Tibial artery (tissue), 4 donors: Measurements from ENCODE around the gene UBE2V1.
"Not testable (repeated sequence)": the region's sequence is repeated elsewhere in the genome, so short reads cannot be mapped to it uniquely, and the experiment has no call there.

ENCODE experiments used
- DNase-seq, 2 donors: peaks; one replicate each; pipeline ENCODE4 v3.0.0-alpha.2; 2019
- H3K27ac ChIP-seq, 2 donors: fragments of 200-600 bp; sonication (generic) in 1 of 2; 1 replicate in 1 of 2; 2 replicates in 1 of 2; pipeline ENCODE4 v1.5.1; 2018 to 2019; ENCODE audit warnings: mild to moderate bottlenecking in 1 of 2
- H3K27me3 ChIP-seq, 2 donors: fragments of 200-600 bp; sonication (generic) in 1 of 2; one replicate each; pipeline versions ENCODE4 v1.5.1 to v1.6.0; 2016 to 2019
- H3K36me3 ChIP-seq, 3 donors: fragments of 200-600 bp; sonication (generic) in 2 of 3; one replicate each; pipeline ENCODE4 v1.5.1; 2016 to 2019; ENCODE audit warnings: mild to moderate bottlenecking in 2 of 3
- H3K4me1 ChIP-seq, 4 donors: fragments of 200-600 bp; sonication (generic) in 2 of 4; 1 replicate in 3 of 4; 2 replicates in 1 of 4; pipeline ENCODE4 v1.5.1; 2016 to 2019
- H3K4me3 ChIP-seq, 2 donors: fragments of 200-600 bp; sonication (generic) in 1 of 2; 1 replicate in 1 of 2; 2 replicates in 1 of 2; pipeline ENCODE4 v1.5.1; 2018 to 2019; ENCODE audit warnings: mild to moderate bottlenecking in 2 of 2
- H3K9me3 ChIP-seq, 3 donors: fragments of 200-600 bp; sonication (generic) in 1 of 3; one replicate each; pipeline ENCODE4 v1.5.1; 2016 to 2019
- CTCF ChIP-seq, 2 experiments: fragments of 200-600 bp in 1 of 2; fragments of 450-650 bp in 1 of 2; IDR thresholded peaks; one replicate each; pipeline ENCODE4 v1.5.1; 2017 to 2019; ENCODE audit warnings: antibody characterized with exemption in 2 of 2, mild to moderate bottlenecking in 1 of 2, moderate library complexity in 1 of 2
- intact Hi-C: fragments of 100-400 bp; cut with DNase I; formaldehyde crosslinking; loops from one replicate; pipeline ENCODE4 v1.15.0; 2023; ENCODE audit warnings: low total_unique reads

The UBE2V1 gene

DNA sequence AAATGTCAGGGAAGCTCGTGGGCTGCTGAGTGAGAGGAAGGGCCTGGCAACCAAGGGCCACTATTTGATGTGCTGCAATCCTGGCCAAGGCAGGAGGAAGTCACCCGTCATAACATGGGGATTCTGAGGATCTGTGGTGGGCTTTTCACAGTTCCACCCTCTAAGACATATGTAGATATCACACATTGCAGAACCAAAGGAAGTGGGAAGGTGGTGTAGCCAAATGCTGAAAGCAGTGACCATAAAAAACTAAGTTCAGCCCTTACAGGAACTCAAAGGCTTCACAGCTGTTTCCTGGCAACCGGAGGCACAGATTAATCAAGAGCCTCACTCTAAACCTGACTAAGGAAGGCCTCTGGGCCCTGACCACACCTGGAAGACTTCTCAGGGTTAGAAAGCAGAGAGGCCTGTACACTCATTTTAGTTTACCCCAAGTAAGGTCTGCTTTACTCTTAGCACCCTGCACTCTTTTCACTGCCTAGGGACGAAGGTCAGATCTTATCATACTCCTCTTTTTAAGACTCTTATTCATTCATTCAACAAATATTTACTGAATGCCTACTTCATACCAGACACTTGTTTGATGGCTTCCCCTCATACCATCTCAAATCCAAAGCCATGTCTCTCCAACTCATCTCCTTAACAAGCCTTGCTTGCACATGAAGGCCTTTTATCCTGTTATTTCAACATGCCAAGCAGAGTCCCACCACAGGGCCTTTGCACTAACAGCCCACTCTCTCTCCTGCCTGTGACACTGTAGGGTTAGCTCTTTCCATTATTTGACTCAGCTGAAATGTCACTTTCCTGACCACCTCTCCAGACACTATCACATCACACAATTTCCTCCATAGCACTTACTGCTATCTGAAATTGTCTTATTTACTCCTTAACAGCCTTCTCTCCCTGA is 2.6 kb downstream of the UBE2V1 start:
- H3K4me1 ChIP-seq, result peaks cover 0 to 88% (median 47%) of the 10 kb centered on the region in 4 donors
- DNase-seq, result no peak
- TF ChIP-seq CTCF (IDR thresholded peaks at IDR 0.05), result no peak
- no peaks in the 10 kb centered on the region for H3K36me3 ChIP-seq
- no peaks in the 10 kb centered on the region for H3K27me3 ChIP-seq
- intact Hi-C loops, result no loop called here
- H3K9me3 ChIP-seq, result no peaks in the 10 kb centered on the region
- peak overlapping the region; percentile 97 to 98 for H3K27ac ChIP-seq
- H3K4me3 ChIP-seq, result no peak overlapping the region

- H3K4me1 ChIP-seq, result peaks cover 0 to 83% (median 37%) of the 10 kb centered on the region in 4 donors
- no peak for DNase-seq
- no peak for TF ChIP-seq CTCF (IDR thresholded peaks at IDR 0.05)
- H3K4me3 ChIP-seq, result no peak overlapping the region
- H3K27ac ChIP-seq, result peak overlapping the region in 1 of 2 donors; percentile 28
- no peaks in the 10 kb centered on the region for H3K27me3 ChIP-seq
- no peaks in the 10 kb centered on the region for H3K9me3 ChIP-seq
- intact Hi-C loops, result no loop called here
- no peaks in the 10 kb centered on the region for H3K36me3 ChIP-seq
Observed at GRCh38 chr20:50108556-50109235, 4.3 kb downstream of the UBE2V1 start.

DNA sequence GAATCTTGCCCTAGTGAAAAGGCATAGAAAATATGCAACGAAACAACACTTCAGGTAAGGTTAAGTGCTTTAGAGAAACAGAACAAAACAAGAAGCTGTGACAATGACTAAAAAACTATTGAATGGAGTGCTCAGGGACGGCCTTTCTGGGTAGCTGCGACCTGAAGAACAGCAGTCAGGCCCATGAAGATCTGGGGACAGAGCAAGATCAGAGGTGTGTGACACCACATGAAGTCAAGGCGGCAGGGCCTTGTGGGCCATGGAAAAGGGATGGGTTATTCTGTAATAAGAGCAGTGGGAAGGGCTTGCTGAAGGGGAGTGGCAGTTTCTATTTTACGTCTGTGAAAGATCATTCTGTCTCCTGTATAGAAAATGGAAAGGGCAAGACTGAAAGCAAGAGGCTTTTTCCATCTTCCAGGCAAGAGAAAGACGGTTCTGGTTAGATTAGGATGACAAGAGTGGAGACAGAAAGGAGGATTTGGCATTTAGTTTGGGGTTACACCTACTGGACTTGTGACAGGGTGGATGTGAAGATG is 5.1 kb downstream of the UBE2V1 start:
- no peak for DNase-seq
- no peaks in the 10 kb centered on the region for H3K9me3 ChIP-seq
- no peaks in the 10 kb centered on the region for H3K36me3 ChIP-seq
- peaks cover 0 to 86% (median 37%) of the 10 kb centered on the region in 4 donors for H3K4me1 ChIP-seq
- no peak for TF ChIP-seq CTCF (IDR thresholded peaks at IDR 0.05)
- no peak overlapping the region for H3K4me3 ChIP-seq
- intact Hi-C loops, result no loop called here
- H3K27me3 ChIP-seq, result no peaks in the 10 kb centered on the region
- peak overlapping the region in 1 of 2 donors; percentile 28 for H3K27ac ChIP-seq

- TF ChIP-seq CTCF (IDR thresholded peaks at IDR 0.05), result no peak
- H3K27ac ChIP-seq, result peak overlapping the region in 1 of 2 donors; percentile 28
- H3K36me3 ChIP-seq, result no peaks in the 10 kb centered on the region
- no peaks in the 10 kb centered on the region for H3K9me3 ChIP-seq
- H3K27me3 ChIP-seq, result no peaks in the 10 kb centered on the region
- intact Hi-C loops, result no loop called here
- H3K4me3 ChIP-seq, result no peak overlapping the region
- DNase-seq, result no peak
- peaks cover 0 to 92% (median 37%) of the 10 kb centered on the region in 4 donors for H3K4me1 ChIP-seq
Observed at GRCh38 chr20:50107086-50107660, 5.8 kb downstream of the UBE2V1 start.

GRCh38 chr20:50106669-50107068 is 6.3 kb downstream of the UBE2V1 start:
- H3K4me3 ChIP-seq, DNase-seq, intact Hi-C loops, H3K36me3 ChIP-seq, H3K27me3 ChIP-seq, H3K9me3 ChIP-seq: not testable (repeated sequence)
- H3K27ac ChIP-seq, result peak overlapping the region in 1 of 2 donors; percentile 28
- peaks cover 0 to 92% (median 35%) of the 10 kb centered on the region in 4 donors for H3K4me1 ChIP-seq

DNA sequence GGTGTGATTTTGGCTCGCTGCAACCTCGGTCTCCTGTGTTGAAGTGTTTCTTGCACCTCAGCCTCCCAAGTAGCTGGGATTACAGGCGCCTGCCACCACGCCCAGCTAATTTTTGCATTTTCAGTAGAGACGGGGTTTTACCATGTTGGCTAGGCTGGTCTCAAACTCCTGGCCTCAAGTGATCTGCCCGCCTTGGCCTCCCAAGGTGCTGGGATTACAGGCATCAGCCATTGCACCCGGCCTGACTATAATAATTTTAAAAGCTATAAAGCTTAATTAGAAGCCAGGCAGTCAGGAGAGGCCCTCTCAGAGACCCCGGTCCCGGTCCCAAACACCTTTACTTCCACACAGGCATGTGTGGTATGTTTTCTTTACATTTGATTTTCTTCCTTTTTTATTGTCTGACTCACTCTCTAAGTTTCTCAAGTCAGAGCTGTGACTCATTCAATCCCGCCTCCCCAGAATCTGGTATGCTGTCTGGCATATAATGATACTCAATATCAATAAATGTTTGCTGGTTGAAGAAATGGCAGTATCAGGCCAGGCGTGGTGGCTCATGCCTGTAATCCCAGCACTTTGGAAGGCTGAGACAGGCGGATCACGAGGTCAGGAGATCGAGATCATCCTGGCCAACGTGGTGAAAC is 9.4 kb downstream of the UBE2V1 start:
- H3K27me3 ChIP-seq, intact Hi-C loops, DNase-seq, H3K9me3 ChIP-seq, H3K36me3 ChIP-seq, H3K4me3 ChIP-seq: not testable (repeated sequence)
- Histone ChIP-seq H3K4me1 (peaks cover 0 to 92% (median 33%) of the 10 kb centered on the region in 4 donors), H3K27ac (peak overlapping the region in 1 of 2 donors; percentile 34)

DNA sequence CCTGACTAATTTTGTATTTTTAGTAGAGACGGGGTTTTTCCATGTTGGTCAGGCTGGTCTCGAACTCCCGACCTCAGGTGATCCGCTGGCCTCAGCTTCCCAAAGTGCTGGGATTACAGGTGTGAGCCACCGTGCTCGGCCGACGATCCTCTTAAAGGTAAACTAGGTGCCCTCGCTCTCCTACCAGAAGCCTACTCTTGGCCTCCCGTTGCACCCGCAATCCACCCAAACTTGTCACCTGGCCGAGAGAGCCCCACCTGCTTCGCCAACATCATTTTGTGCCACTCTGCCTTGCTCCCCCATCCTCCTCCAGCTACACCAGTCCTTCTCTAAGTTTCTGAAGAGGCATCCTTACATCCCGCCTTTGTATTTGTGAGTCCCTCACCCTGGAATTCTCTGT is 10.4 kb downstream of the UBE2V1 start:
- H3K27me3 ChIP-seq, H3K36me3 ChIP-seq, H3K27ac ChIP-seq, intact Hi-C loops, DNase-seq, H3K9me3 ChIP-seq, H3K4me3 ChIP-seq: not testable (repeated sequence)
- H3K4me1 ChIP-seq, result peaks cover 0 to 92% (median 30%) of the 10 kb centered on the region in 4 donors
